Rectal smooth muscle tissue (tissue), 1 donor: Measurements from ENCODE around the gene NOP16.

Source experiments
- H3K27ac ChIP-seq: one replicate; pipeline ENCODE4 v1.7.0; 2013; ENCODE audit warnings: low read depth, low read length, inconsistent platforms
- H3K27me3 ChIP-seq: one replicate; pipeline ENCODE4 v1.7.0; 2013; ENCODE audit warnings: low read length; ENCODE audit not compliant: control insufficient read depth, insufficient read depth
- H3K36me3 ChIP-seq: one replicate; pipeline ENCODE4 v1.7.0; 2013; ENCODE audit warnings: low read length; ENCODE audit not compliant: control insufficient read depth, insufficient read depth
- H3K4me1 ChIP-seq: one replicate; pipeline ENCODE4 v1.7.0; 2013; ENCODE audit warnings: low read length; ENCODE audit not compliant: control insufficient read depth, insufficient read depth
- H3K4me3 ChIP-seq: one replicate; pipeline ENCODE4 v1.7.0; 2013; ENCODE audit warnings: low read length
- H3K9ac ChIP-seq: one replicate; pipeline ENCODE4 v1.7.0; 2013; ENCODE audit warnings: low read length

The NOP16 gene

DNA sequence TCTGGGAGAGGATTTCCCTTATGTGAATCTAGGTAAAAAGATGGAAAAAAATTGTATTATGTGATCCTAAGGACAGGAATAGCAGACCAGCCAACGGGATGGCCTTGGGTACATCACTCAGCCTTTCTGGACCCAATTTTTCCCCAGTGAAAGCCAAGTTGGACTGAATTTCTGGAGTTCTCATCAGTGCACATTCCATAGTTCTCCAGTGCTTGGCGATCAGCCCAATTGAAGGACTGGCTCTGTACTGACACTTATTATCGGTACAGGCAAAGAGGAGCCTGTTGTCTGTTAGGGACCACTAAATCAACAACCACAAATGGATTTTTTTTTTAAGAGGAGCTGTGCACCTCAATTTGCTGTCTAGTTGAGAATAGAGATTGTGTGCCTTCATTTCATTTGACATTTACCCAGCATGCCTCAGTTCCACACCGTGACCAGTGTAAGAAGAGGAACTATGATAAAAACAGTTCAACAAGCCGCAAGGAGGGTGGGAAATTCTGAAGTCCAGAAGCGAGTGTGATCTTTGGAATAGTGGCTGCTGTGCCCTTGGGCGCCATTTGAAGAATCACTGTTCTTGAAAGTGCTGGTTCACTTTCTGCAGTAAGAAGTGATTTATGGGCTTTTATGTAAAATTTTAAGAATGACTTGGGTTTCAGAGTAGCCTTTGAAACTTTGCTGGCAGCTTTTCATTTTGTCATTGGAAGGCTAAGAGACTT is 15.1 kb downstream of the NOP16 start:
- Histone ChIP-seq H3K36me3 (no peaks in the 10 kb centered on the region), H3K27ac (no peak overlapping the region), H3K4me1 (no peaks in the 10 kb centered on the region), H3K4me3 (no peak overlapping the region), H3K27me3 (no peaks in the 10 kb centered on the region), H3K9ac (no peak overlapping the region)

DNA sequence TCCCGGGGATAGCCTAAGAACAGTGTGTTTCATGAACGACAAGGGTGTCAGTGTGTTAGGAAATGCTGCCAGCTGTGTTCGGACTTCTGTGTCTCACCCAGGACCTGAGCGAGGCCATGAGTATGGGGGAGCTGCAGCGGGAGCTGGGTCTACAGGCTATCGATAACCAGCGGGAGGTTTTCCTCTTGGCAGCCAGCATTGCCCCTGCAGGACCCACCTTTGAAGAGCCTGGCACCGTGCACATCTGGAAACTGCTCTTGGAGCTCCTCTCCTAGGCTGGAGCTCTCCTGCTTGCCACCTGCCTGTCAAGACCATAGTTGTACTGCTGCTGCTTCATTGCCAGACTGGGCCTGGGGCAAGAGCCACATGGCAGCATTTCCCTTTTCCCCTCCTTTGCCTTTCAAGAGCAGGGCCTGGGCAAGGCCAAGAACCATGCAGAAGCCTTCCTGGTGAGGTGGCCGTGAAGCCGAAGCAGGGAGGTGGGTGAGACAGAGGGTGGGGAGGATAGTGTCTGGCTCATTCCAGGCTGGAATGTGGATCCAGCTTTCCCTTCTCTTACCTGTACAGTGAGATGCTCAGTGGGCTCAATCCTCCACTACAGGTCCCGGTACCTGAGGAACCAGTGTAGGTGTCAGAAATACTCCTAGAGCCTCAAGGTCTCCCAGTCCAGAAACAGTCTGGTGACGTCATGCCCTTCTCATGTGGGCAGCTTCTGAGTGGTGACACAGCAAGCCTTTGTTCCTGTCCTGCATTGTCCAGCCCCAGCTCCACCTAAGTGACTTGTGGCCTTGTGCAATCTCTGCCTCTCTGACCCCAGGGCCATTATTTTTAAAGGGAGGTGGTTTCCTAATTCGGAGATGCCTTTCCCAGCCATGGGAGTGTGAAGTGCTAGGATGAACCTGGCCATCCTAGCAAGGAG is 16.5 kb downstream of the NOP16 start:
- H3K27ac ChIP-seq = no peak overlapping the region

DNA sequence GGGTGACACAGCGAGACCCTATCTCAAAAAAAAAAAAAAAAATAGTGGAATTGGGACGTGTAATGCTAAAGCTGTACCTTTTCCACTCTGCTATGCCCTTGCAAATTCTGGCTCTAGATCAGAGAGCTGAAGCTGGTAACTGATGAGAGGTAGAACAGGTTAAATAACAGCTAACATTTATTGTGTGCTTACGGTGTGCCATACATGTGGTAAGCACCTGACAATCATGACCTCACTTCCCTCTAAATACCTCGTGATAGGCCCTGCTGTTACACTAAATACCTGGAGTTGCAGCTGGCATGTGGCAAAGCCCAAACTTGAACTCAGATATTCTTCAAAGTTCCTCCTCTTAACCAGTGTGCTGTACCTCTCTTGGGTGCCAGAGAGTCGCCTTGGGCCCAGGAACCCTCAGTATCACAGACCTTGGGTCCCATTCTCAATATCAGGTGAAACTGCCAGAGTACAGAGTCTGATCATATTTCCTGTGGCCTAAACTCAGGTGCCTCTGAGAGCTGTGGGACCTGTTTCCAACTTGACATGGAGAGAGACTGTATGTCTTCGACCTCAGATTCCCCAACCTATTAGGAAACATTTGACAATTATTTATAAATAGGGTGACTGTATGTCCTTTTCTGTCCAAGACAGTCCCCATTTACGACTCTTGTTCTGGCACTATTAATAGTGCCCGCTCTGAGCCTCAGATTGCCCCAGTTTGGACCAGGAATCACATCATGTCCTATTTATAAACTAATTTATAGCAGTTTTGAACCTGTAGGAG is 18.3 kb downstream of the NOP16 start:
- Histone ChIP-seq H3K27ac (no peak overlapping the region), H3K36me3 (no peaks in the 10 kb centered on the region), H3K4me3 (no peak overlapping the region), H3K4me1 (peaks cover 5% of the 10 kb centered on the region), H3K27me3 (peaks cover 3% of the 10 kb centered on the region), H3K9ac (no peak overlapping the region)

More for the DNA sequence above, 16.5 kb downstream of the NOP16 start:
- Histone ChIP-seq H3K9ac (no peak overlapping the region), H3K4me3 (no peak overlapping the region), H3K27me3 (no peaks in the 10 kb centered on the region), H3K4me1 (no peaks in the 10 kb centered on the region), H3K36me3 (no peaks in the 10 kb centered on the region)

DNA sequence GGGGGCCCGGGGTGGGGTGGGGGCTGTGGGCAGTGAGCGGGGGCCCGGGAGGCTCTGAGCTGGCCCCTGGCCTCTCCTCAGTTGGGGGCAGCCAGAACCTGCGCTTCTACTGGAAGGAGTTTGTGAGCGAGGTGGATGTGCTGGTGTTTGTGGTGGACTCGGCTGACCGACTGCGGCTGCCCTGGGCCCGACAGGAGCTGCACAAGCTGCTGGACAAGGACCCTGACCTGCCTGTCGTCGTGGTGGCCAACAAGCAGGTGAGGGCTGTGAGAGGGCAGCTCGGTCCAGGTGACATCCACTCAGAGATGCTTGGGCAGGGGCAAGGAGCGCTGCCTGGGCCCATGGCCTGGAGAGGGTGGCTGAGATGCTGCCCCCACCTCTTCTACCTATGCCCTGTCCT is 19.7 kb downstream of the NOP16 start:
- no peaks in the 10 kb centered on the region for H3K36me3 ChIP-seq
- no peak overlapping the region for H3K27ac ChIP-seq
- H3K4me1 ChIP-seq = peaks cover 5% of the 10 kb centered on the region
- H3K9ac ChIP-seq = no peak overlapping the region
- no peak overlapping the region for H3K4me3 ChIP-seq
- H3K27me3 ChIP-seq = peaks cover 3% of the 10 kb centered on the region

DNA sequence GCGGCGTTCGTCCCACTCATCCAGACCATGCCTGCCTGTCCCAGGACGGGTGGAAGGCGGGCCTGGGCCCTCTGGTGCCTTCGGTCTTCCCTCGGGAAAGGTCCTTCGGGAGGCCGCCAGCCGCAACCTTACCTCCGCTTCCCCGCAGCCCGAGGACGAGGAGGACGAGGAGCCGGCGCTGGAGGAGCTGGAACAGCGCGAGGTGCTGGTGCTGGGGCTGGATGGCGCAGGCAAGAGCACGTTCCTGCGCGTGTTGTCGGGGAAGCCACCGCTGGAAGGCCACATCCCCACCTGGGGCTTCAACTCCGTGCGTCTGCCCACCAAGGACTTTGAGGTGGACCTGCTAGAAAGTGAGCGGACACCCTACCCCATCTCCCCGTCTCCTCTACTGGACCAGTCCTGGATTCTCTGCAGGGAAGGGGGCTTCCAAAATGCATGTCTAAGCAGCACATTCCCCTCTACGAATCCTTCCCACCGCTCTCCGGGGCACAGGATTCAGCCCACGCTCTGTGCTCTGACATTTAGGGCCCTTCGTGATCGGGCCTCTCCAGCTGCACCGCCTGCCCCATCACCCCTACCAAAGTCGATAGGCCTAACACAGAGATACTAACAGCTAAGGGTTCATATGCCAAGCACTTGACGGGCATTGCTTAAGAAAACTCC is 22.0 kb downstream of the NOP16 start:
- H3K4me3 ChIP-seq = peak overlapping the region; percentile 59
- H3K27ac ChIP-seq = peak overlapping the region; percentile 50

DNA sequence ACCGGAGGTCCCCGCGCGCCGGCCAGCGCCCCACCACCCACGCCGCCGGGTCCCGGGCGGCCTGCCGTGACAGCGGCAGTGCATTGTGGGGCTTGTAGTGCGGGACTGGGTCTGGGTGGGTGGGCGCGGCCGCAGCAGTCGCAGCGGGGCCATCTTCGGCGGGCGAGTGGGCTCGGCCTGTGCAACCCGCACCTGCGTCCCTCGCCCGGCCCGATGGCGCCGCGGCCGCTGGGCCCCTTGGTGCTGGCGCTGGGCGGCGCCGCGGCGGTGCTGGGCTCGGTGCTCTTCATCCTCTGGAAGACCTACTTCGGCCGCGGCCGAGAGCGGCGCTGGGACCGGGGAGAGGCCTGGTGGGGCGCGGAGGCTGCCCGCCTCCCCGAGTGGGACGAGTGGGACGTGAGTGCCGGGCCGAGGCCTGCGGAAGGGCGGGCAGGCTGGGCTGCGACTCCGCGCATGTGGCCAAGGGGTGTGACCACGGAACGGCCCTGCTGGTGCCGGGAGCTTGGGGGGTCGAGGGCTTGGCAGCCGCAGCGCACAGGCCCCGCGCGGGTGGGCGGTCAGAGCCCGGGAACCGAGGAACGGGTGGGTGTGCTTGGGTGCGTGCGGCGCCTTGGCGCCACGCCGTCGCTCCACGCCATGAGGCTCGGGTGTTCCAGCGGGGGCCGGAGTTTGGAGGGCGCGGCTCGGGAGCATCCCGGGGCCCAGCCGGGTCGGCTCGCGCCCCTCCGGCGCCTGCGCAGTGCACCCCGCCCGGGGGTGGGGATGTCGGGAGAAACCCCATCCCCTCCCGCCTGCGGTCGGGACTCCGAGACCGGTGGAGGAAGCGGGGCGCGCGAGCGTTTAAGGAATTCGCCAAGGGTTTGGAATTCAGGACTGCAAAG is 22.8 kb downstream of the NOP16 start, which contains the start of gene ARL10:
ARL10 (plus strand) TSS at position 137 of the 881 bp plus-strand sequence; CDS start at position 214, 77 bp downstream.
- Histone ChIP-seq H3K4me3 (peak within 1 kb of the TSS; percentile 59), H3K9ac (peak within 1 kb of the TSS; percentile 53), H3K27me3 (peaks cover 3% of the 10 kb centered on the region), H3K4me1 (peaks cover 11% of the 10 kb centered on the region), H3K36me3 (no peaks in the 10 kb centered on the region), H3K27ac (peak within 1 kb of the TSS; percentile 87)

More for the DNA sequence above, 22.0 kb downstream of the NOP16 start:
- Histone ChIP-seq H3K9ac (peak overlapping the region; percentile 53), H3K27me3 (peaks cover 3% of the 10 kb centered on the region), H3K36me3 (no peaks in the 10 kb centered on the region), H3K4me1 (peaks cover 9% of the 10 kb centered on the region)

DNA sequence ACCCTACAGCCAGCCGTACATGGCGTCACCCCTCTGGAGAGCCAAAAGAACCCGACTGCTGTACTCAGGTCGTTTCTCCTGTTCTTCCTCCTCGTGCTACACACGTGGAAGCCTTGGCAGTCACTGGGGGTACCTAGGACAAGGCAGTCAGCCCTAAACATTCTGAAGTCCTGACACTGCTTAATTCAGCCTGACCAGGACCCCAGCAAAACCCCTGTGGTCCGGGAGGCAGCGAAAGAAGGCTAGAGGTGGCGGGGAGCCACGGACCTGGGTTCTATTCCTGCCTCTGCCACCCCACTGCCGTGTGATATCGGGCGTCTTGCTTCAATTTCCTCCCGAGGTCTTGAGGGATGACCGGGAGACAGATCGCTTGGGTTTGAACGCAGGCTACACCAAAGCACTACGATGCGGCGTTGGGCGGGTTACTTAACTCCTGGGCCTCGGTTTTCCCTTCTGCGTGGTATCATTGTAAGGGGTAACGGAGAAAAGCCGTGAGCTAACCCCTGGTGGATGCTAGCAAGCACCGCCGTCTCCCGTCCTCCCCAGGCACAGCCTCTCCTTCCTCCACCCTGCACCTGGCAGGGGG is 23.5 kb downstream of the NOP16 start:
- peak overlapping the region; percentile 6 for H3K9ac ChIP-seq
- peak overlapping the region; percentile 87 for H3K27ac ChIP-seq
- H3K4me3 ChIP-seq = peak overlapping the region; percentile 59
- no peaks in the 10 kb centered on the region for H3K36me3 ChIP-seq
- peaks cover 3% of the 10 kb centered on the region for H3K27me3 ChIP-seq
- H3K4me1 ChIP-seq = peaks cover 11% of the 10 kb centered on the region

DNA sequence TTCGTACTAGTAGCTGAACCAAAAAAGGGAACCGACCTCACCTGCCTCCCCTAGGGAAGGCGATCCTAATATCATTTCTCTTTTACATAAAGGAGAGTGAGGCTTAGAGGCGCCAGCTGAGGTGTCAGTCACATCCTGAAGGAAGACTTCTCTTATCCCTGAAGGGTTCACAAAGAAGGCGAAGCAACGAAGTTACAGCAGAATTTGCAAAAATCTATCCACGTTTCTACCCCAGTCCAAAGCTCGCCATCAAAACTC is 26.2 kb downstream of the NOP16 start:
- Histone ChIP-seq H3K27ac (peak overlapping the region; percentile 16), H3K9ac (no peak overlapping the region), H3K4me1 (peaks cover 11% of the 10 kb centered on the region), H3K27me3 (peaks cover 3% of the 10 kb centered on the region), H3K36me3 (no peaks in the 10 kb centered on the region), H3K4me3 (peak overlapping the region; percentile 91)

DNA sequence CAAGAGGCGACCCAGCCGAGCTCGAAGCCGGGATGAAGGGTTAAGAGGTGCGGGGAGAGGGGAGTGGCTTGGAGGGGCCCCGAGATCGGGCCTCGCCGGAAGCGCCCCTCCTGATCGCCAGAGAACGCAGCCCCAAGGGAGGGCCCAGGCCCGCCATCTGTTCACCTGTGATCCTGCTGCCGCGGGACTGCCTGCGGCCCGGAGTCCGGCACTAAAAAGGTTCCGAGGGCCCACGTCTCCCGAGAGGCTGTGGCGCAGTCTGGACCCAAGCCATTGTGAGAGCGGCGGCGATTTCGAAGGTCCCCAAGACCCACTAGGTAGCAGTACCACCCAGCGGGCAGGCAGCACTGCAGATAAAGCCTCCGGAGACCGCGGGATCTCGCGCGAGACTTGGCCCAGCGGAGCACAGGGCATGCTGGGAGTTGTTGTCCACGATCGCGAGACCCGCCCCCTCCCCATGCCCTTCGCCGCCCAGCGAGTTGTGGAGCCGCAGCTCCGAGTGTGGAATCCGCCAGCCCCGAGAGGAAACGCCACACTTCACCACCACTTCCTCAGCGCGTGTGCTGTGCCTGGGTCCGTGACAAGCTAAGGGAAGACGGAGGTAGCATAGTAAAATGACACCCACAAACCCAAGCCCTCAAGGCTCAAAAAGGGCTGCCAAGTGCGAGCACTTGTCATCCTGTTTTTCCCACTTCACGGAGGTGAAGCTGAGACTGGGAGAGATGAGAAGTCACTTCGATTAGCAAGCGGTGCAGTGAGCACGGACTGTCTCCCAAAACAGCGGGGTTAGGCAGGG is 26.8 kb downstream of the NOP16 start, which contains the start of gene KIAA1191:
KIAA1191 (minus strand) TSS at position 328 of the 796 bp plus-strand sequence. CDS start 2,256 bp downstream, outside the sequence.
- peak within 1 kb of the TSS; percentile 91 for H3K4me3 ChIP-seq
- H3K27me3 ChIP-seq = peaks cover 3% of the 10 kb centered on the region
- H3K36me3 ChIP-seq = no peaks in the 10 kb centered on the region
- H3K27ac ChIP-seq = peak within 1 kb of the TSS; percentile 77
- peaks cover 10% of the 10 kb centered on the region for H3K4me1 ChIP-seq
- H3K9ac ChIP-seq = peak within 1 kb of the TSS; percentile 95

DNA sequence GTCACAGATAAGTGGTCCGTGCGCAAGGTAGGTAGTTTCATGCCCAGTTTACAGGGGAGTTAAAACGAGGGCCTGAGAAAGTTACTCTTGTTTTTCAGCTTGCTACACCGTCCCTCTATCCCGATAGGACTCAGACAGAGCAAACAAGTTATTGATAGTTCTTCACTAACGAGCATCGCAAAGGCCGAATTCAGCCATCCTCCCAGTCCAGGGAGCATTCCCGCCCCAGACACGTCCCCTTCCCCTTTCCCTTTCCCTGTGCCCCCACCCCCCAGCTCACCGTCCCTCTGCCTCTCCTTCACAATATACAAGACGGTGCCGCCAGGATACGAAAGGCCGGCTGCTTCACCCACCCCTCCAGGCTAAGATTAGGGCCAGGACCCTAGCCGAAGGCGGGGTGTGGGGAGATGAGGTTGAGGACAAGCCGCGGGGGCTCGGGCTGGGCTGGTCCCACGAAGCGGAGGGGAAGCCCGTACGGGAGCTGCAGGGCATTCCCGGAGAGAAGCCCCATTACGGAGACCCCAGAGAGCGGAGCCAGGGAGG is 27.4 kb downstream of the NOP16 start:
- Histone ChIP-seq H3K27me3 (no peaks in the 10 kb centered on the region), H3K4me1 (peaks cover 6% of the 10 kb centered on the region), H3K36me3 (no peaks in the 10 kb centered on the region), H3K9ac (peak overlapping the region; percentile 95), H3K27ac (peak overlapping the region; percentile 77), H3K4me3 (peak overlapping the region; percentile 91)
